ENCODE measurements around the gene RSRC2. TPM values are rescaled to one million over a fixed set of nuclear protein-coding genes. Genes with fewer than 3 reads are reported as not detected.
A peak's percentile ranks its signal among the peaks of the same experiment; 100 is the strongest.

Gene RSRC2
- total and polyA plus RNA-seq, 9 of the 15 experiments (the other 6 are each of a cell fraction or from before 2014, with no cell fraction given), result 52.6 to 123 (median 80.3) TPM

GRCh38 chr12:122495258-122495657 lies 31.5 kb downstream of the RSRC2 start:
- Histone ChIP-seq H3K9ac (ENCODE audit: insufficient read depth in 1 of 2, low read depth in 2 of 2, low read length in 2 of 2) (no peak overlapping the region), H3K9me3 (replicated peaks; ENCODE audit: control insufficient read depth, insufficient read depth, low read depth, low read length) (no peaks in the 10 kb centered on the region), H2AFZ (ENCODE audit: low read depth, low read length) (no peak overlapping the region), H3K4me2 (ENCODE audit: insufficient read depth, low read length) (no peak overlapping the region), H3K4me1 (replicated peaks in 1 of 2; ENCODE audit: control insufficient read depth in 2 of 2, insufficient read depth in 2 of 2, low read length in 2 of 2) (peaks cover 0 to 7% of the 10 kb centered on the region in 2 experiments; a peak in 3 of 5 replicates), H3K27me3 (ENCODE audit: control insufficient read depth in 2 of 2, insufficient read depth in 2 of 2, low read length in 2 of 2) (no peaks in the 10 kb centered on the region), H3K36me3 (ENCODE audit: control insufficient read depth, insufficient read depth, low read length) (peaks cover 51% of the 10 kb centered on the region), H3K4me3 (no peak overlapping the region), H3K9me1 (ENCODE audit: control insufficient read depth, insufficient read depth, low read length) (no peaks in the 10 kb centered on the region), H3K79me2 (ENCODE audit: control insufficient read depth, insufficient read depth, low read length) (peaks cover 77% of the 10 kb centered on the region), H4K20me1 (replicated peaks; ENCODE audit: control insufficient read depth, insufficient read depth, low read length) (no peaks in the 10 kb centered on the region), H3K27ac (ENCODE audit: extremely low read depth, low read depth, low read length) (no peak overlapping the region)
- DNase-seq (ENCODE audit: extremely low read depth in 1 of 4, low spot score in 3 of 4) (no peak), ATAC-seq (no peak), FAIRE-seq (no peak)
- intact Hi-C loops (cut with micrococcal nuclease), result no loop called here
- in situ Hi-C loops (cut with MboI), result no loop called here
- ChIA-PET CTCF (ENCODE audit: low intra/inter-chr PET ratio) (no interaction called here), POLR2A (interaction anchor here (0.6 to 9.6 kb wide), 6 partner anchors 11 to 79 kb away, joined by 3 to 125 read pairs (median 4); no protein-coding TSS in a partner anchor)
- no TSS peak for BruUV-seq (replicated peaks)
- 93% methylated on average over 7 of the region's 7 CpGs for WGBS (ENCODE audit: insufficient coverage, low coverage, missing lambda C conversion rate)
- TF ChIP-seq TRIM28 (IDR thresholded peaks at IDR 0.05), result no peak
- no peak for TF ChIP-seq ATF6 (CRISPR knock-in tag; IDR thresholded peaks at IDR 0.05)
- 0 out of 2 replicates have a peak, but pooled peaks have one; percentile 24 for TF ChIP-seq ZNF121 (CRISPR knock-in tag; conservative IDR thresholded peaks at IDR 0.05)
- TF ChIP-seq PHF8 (IDR thresholded peaks at IDR 0.05; ENCODE audit: borderline replicate concordance, low read length), result no peak

Data from K562 (cell line).